Measurements from ENCODE around the gene FBXW8.

FBXW8 gene

GRCh38 chr12:117036046-117036445 is 125.3 kb downstream of the FBXW8 start:
- no peak for TF ChIP-seq CTCF (conservative IDR thresholded peaks at IDR 0.05)
- TF ChIP-seq ZFX (IDR thresholded peaks at IDR 0.05): no peak
- no peak overlapping the region for H3K27ac ChIP-seq

GRCh38 chr12:117036547-117036946 is 125.8 kb downstream of the FBXW8 start:
- no peak for TF ChIP-seq ZFX (IDR thresholded peaks at IDR 0.05)
- no peak for TF ChIP-seq CTCF (conservative IDR thresholded peaks at IDR 0.05)
- no peak overlapping the region for H3K27ac ChIP-seq

GRCh38 chr12:117037289-117038022 is 126.7 kb downstream of the FBXW8 start:
- H3K27ac ChIP-seq: peak overlapping the region; percentile 65
- TF ChIP-seq CTCF (conservative IDR thresholded peaks at IDR 0.05): no peak
- TF ChIP-seq ZFX (IDR thresholded peaks at IDR 0.05): no peak

- H3K27ac ChIP-seq: peak overlapping the region; percentile 65
- TF ChIP-seq CTCF (conservative IDR thresholded peaks at IDR 0.05): no peak
Measured at GRCh38 chr12:117038023-117038680, 127.4 kb downstream of the FBXW8 start.

GRCh38 chr12:117038919-117039318 is 128.2 kb downstream of the FBXW8 start:
- H3K27ac ChIP-seq: peak overlapping the region; percentile 65; the same call in 1 of the 2 replicates
- TF ChIP-seq CTCF (conservative IDR thresholded peaks at IDR 0.05) (no peak), ZFX (IDR thresholded peaks at IDR 0.05) (no peak)

- no peak overlapping the region for H3K27ac ChIP-seq
- no peak for TF ChIP-seq ZFX (IDR thresholded peaks at IDR 0.05)
- TF ChIP-seq CTCF (conservative IDR thresholded peaks at IDR 0.05): no peak
Measured at GRCh38 chr12:117039891-117040309, 129.2 kb downstream of the FBXW8 start.

- H3K27ac ChIP-seq: no peak overlapping the region
- TF ChIP-seq CTCF (conservative IDR thresholded peaks at IDR 0.05) (no peak), ZFX (IDR thresholded peaks at IDR 0.05) (no peak)
Measured at GRCh38 chr12:117040496-117040895, 129.7 kb downstream of the FBXW8 start.
